Colon (tissue), 2 donors: ENCODE measurements around the gene PDE4B.

Experiments used
- FAIRE-seq: peaks from 2 replicates; lab custom pipeline; 2012; peaks lifted over from hg19 to GRCh38; lab: Jason Lieb, UNC
- donor health status: control.
- donor health status: control.

The PDE4B gene

DNA sequence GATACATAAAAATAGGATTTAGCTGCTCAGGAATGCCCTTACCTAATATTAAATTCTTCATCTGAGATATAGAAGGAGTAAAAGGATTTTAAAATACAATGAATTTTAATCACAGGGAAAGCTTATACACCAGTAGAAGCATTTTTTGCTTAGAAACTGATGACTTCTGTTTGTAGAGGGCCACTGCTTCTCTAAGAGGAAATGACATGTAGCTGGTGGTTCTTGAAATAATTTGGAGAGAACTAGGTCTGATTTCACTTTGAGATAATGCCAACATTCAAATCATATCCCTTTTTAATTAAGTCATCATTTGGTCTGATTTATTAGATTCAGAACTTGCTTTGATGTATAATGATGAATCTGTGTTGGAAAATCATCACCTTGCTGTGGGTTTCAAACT, 574.7 kb downstream of the PDE4B start:
- FAIRE-seq = no peak

DNA sequence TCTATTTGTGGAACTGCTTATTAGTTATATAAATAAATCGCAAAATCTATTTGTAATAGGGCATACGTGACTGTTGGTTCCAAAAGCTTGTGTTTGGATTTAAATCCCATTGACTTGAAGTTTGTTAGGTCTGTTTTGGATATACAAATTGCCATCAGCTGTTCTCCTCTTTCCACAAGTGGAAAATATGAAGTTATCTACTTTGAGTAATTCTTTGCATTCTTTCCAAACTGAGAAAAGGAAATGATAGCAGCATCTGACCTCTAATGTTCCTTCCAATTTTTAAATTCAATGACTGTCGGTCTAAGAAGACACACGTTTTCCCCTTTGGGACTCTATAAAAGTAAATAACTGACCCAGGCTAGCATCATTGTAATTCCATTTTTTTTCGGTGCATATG, 575.6 kb downstream of the PDE4B start:
- FAIRE-seq = no peak

DNA sequence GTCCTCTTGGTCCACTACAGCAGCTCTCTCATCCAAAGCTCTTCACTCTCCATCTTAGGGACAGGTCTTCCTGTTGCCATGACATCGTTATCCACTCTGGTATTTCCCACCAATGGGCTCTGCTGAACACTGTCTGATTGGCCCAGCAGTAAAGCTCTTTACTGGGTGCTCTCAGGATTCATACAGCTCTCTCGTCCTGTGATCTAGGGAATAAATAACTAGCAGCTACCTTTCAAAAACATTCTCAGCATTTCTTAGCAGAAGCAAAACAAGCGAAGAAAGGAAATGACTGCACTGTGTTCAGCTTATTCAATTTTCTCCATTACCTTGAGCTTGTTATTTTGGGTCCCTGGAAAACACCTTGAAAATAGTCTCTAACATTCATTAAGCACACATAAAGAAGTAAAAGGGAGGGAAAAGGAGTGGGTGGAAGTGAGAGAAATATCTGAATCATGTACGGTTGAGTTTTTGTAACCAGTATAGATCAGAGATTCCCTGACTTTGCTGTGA, 577.8 kb downstream of the PDE4B start:
- FAIRE-seq = no peak

DNA sequence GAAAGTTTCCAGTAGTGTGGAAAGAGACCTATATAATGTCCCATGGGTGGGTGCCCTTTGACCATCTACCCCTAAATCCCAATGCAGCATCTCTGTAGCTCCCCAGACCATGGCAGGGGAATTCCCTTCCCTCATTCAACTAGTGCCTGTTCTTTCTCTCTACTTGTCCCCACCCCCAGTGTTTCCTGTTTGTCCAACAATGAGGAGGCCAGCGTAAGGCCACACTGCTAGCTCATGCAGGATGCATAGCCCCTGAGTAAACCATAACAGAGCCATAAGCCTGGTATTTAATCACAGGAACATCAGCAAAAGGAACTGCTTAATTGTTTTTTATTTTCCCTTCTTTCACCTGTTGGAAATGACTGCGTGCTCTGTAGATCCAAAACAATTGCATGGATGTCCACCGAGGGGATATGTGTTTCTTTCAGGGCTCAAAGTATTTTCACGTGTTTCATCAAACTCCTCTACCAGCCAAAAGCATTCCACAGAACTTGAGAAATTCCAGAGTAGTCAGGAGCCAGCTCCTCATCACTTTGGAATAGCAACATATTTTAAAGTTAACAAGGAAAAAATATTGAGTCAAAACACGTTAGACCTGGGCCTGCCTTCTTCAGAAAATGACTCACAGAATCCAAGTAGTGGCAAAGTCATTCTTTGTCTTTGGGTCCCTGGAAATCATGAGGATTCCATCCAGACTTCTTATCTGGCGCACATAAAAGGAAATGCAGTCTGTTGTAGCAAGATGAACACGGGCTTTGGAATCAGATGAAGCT, 578.7 kb downstream of the PDE4B start:
- FAIRE-seq = no peak

DNA sequence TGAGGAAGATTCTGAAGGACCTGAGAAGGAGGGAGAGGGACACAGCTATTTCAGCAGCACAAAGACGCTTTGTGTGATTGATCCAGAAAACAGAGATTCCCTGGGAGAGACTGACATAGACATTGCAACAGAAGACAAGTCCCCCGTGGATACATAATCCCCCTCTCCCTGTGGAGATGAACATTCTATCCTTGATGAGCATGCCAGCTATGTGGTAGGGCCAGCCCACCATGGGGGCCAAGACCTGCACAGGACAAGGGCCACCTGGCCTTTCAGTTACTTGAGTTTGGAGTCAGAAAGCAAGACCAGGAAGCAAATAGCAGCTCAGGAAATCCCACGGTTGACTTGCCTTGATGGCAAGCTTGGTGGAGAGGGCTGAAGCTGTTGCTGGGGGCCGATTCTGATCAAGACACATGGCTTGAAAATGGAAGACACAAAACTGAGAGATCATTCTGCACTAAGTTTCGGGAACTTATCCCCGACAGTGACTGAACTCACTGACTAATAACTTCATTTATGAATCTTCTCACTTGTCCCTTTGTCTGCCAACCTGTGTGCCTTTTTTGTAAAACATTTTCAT, 579.9 kb downstream of the PDE4B start:
- no peak for FAIRE-seq

DNA sequence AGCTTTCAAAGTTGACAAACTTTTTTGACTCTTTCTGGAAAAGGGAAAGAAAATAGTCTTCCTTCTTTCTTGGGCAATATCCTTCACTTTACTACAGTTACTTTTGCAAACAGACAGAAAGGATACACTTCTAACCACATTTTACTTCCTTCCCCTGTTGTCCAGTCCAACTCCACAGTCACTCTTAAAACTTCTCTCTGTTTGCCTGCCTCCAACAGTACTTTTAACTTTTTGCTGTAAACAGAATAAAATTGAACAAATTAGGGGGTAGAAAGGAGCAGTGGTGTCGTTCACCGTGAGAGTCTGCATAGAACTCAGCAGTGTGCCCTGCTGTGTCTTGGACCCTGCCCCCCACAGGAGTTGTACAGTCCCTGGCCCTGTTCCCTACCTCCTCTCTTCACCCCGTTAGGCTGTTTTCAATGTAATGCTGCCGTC, 580.5 kb downstream of the PDE4B start:
- no peak for FAIRE-seq

DNA sequence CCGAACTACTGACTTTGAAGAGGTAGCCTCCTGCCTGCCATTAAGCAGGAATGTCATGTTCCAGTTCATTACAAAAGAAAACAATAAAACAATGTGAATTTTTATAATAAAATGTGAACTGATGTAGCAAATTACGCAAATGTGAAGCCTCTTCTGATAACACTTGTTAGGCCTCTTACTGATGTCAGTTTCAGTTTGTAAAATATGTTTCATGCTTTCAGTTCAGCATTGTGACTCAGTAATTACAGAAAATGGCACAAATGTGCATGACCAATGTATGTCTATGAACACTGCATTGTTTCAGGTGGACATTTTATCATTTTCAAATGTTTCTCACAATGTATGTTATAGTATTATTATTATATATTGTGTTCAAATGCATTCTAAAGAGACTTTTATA, 581.5 kb downstream of the PDE4B start:
- no peak for FAIRE-seq

DNA sequence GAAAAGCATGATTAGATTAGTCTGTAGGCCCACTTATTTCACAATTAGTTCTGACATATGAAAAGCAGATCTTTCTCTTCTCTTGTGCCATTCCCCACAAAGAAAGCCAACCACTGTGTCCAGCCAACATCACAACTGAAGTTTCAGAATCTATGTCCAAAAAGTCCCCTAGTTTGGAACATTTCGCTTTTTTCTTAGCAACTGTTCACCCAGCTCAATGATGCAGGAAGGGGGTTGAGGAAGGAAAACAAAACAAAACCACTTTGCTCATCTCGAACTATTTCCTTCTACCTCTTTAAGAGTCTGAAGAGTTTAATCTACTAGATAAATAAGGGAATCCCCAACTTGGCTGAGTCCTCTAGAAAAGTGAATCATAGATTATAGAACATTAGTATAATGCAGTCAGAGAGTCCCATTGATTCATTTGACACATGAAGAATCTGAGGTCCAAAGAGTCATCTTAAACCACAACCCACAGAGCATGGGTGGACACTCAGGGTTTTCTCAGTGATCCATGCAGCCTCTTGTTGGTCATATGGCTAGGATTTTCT, 581.9 kb downstream of the PDE4B start:
- no peak for FAIRE-seq

DNA sequence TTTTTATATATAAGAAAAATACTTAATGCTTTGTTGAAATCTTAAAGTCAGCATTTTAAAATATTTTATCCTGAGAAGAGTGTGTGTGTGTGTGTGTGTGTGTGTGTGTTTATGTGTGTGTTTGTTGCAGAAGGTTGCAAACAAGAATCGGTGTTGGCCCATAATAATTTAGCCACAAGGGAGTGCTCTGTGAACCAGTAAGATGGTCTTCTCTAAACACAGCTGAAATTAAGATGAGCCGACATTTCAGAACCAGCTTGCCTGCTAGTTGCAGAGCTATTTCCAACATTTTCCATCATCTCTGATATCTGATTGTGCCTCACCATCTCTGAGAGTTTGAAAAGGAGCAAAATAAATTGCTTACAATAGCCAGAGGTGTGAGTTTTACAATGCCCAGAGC, 582.4 kb downstream of the PDE4B start:
- no peak for FAIRE-seq

DNA sequence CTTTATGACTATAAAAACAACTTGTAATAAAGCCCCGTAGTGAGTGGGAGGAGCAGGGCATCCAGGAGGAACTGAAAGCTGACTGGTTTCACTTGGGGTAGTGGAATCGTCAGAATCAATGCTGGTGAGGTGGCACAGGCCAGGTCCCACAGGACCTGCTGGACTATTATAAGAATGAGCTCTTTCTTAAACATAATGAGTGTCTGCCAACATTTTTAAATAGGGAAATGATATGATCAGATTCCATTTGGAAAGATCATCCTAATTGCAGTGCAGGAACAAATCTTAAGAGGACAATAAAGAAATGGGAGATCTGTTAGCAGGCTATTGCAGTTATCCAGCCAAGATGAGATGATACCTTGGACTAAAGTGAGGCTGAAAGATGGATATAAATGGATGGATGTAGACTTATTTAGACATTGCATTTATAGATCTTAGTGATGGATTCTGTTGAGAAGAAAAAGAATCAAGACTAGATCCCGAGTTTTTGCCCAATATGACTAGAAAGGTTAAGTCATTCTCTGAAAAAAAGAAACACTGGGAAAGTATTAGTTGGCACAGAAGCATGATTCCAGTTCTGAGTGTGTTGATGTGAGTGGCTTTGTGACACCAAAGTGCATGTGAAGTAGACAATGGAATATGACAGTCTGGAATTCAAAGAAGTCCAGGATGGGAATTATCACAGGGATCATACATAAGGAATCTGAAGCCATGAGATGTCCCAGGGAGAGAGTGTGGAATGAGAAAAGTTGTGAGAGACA, 587.9 kb downstream of the PDE4B start:
- FAIRE-seq = no peak

DNA sequence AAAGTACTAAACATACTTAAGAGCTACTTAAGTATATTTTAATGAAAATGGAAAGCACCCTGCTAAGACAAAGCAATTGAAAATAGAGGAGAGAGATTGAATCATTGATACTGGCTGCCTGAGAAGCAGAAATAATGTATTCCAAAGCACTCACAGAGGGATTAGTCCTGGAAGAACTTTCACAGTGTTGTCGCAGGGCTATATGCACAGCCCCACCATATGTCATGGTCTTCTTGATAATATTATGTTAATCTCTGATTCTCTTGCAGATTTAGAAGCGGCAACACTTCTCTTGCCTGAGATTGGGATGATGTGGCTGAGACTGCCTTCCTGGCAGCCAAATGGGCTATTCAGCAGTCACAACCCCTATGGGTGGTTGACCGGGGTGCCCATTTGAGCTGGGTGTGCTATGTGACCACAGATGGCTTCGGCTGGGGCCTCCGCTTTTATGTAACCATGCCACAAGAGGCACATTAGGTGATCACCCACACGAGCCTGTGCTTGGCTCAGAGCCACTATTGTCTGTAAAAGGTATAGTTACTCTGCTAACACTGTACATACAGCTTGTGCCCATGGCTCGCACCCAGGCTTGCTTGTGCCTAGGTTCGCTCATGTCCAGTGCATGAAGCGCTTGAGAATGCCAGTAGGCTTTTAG, 589.1 kb downstream of the PDE4B start:
- no peak for FAIRE-seq

DNA sequence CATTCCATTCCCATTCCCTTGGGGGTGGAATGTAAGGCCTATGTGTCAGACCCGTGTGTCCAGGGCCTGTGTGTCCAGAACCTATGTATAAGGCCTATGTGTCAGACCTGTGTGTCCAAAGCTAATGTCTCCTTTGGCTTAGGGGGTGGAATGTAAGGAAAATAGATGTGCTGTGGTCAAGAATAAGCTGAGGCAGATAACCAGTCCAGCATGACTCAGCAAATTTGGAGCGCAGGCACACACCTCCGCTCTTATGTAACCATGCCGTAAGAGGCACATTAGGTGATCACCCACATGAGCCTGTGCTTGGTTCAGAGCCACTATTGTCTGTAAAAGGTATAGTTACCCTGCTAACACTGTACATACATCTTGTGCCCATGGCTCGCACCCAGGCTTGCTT, 590.5 kb downstream of the PDE4B start:
- no peak for FAIRE-seq

DNA sequence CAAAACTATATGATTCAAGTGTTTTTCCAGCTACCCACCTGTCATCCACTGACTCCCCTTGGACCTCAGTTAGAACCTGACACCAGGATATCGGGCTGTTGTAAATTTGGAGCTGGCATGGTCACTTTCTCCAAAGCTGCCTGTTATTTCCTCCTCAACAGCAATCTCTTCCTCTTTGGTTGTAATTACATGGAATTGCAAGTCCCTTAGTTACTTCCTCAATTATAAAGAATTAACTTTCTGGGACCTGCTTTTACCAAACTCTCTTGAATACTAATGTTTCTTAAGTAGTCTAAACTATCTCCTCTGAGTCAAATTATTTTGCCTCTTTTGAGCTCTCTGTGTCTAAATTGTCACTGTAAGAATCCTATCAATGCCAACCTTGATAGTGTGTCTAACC, 590.9 kb downstream of the PDE4B start:
- FAIRE-seq = no peak

DNA sequence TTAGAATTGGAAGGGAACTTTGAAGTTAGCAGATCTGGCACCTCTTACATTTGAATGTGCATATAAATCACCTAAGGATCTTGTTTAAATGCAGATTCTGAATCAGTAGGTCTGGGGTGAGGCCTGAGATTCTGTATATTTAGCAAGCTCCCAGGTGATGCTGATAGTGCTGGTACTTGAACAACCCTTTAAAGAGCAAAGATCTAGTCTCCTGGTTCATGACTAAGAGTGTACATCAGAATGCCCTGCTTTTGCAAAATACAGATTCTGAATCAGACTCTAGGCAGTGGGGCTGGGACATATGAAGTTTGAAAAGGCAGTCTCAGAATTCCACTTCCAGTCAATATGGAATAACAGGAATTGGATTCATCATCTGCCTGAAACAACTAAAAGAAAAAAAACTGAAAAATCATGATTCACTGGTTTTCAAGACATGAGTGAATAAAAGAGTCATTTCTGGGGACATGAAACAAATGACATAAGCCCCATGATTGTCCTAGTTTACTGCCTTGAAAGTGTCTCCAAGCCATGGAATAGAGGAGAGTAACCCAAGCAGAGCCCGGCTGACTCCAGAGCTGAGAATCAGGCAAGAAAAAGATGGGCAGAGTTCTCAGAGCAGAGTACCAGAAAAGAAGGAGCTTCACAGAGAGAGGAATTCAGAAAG, 591.7 kb downstream of the PDE4B start:
- FAIRE-seq = no peak

DNA sequence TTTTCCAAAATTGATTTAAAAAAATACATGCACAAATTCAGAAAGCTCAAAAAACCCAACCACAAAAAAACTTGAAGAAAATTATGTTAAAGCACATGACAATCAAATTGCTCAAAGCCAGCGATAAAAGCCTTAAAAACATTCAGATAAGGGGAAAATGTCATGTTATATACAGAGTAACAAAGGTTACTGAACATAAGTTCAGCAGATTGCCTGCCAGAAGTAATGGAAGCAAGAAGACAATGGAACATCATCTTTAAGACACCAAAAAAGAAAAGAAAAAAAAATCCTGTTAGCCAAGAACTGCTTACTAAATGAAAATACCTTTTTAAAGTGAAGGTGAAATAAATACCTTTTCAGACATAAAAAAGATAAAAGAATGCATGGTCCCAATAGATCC, 594.0 kb downstream of the PDE4B start:
- no peak for FAIRE-seq

DNA sequence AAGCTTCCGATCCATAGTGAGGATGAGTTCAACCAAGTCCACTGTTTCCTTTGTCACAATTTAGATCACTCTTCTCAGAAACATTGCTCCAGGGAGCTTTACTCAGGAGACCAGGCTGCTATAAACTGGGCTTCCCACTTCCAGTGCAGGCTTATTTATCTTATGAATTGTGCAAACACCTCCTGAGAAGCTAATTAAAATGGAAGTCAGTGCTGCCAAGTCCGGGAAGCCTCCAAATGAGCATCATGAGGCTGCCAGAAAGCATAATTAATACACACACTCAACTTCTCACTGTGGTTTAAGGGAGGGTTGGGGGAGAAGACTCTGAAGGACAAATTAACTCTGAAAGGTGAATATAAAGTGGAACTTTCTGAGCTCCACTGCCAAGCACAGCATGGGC, 596.2 kb downstream of the PDE4B start:
- no peak for FAIRE-seq

DNA sequence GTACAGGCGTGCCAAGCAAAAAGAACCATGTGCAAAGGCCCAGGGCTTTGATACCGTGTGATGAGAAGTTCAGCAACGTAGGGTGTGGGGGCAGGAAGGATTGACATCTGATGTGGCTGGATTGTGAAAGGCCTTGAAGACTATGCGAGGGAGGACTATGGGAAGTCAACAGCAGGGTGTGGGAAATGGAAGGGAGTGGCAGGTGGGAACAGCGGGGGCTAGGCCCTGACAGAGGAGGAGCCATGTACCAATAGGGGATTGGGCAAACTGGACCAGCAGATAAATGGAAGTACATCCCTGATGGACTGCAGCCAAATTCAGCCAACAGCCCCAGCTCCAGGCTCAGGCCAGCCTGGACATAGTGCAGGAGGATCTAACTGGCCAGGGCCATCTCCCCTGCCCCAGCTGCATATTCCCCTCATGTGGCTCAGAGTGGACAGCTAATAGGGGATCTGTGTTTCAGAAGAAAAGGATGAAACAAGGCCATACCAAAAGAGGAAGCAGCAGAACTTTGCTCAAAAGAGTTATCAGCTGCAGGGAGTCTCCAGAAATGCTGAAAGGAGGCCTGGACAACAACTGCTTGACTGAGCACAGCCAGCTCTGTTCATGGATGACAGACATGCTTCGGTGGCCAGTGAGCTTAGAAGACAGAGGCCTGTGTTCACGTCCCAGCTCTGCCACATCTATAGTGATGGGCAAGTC, 601.0 kb downstream of the PDE4B start:
- no peak for FAIRE-seq

DNA sequence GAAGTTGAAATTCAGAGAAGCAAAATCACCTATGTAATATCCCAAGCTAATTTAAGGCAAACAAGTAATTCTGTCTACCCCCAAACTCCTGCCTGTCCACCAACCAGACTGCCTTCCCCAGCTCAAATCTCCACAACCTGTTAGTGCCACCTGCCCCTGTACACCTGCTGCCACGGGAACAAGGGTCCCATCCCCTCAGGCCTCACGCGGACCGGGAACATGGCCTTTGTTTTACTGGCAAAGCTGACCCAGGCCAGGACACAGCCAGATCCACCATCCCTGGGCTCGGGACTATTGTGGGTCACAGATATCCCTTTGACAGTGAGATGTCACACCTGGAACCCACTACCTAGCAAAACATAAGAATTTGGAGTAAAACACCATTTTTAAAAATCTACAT, 601.9 kb downstream of the PDE4B start:
- no peak for FAIRE-seq

DNA sequence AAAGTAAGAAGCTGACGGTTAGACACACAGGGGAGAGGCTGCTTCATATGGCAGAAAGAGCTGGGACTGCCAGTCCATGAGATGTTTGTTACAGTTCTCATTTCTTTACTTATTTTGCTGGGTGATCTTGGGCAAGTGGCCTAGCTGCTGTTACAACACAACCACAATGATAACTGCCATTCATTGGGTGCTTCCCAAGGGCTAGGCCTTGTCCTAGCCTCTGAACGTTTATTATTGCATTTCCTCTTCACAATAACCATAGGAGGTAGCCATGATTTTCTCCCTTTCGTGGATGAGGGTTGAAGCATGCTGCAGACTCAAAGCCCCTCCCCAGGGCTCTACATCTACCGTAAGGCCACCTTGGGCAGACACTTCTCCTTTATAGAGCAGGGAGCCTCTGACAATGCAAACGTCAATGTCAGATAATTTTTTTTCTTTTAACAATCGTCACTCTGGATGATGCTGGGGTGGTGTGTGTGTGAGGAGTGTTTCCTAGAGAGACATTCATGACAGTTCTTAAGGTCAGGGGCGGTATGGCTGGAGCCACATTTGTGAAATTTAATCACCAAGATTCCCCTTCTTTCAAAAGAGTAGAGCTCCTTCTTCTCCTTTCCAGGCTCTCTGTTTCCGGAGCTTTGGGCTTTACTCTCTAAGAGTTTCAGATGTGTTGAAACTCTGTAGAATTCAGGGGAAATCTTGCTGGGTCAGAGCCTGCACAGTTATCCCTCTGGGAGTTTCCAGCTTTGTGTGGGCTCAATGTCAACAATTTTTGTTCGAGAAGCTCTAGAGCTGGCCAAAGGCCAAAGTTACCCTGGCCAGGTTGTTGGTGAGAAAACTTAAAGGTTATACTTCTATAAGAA, 602.7 kb downstream of the PDE4B start:
- FAIRE-seq = no peak

DNA sequence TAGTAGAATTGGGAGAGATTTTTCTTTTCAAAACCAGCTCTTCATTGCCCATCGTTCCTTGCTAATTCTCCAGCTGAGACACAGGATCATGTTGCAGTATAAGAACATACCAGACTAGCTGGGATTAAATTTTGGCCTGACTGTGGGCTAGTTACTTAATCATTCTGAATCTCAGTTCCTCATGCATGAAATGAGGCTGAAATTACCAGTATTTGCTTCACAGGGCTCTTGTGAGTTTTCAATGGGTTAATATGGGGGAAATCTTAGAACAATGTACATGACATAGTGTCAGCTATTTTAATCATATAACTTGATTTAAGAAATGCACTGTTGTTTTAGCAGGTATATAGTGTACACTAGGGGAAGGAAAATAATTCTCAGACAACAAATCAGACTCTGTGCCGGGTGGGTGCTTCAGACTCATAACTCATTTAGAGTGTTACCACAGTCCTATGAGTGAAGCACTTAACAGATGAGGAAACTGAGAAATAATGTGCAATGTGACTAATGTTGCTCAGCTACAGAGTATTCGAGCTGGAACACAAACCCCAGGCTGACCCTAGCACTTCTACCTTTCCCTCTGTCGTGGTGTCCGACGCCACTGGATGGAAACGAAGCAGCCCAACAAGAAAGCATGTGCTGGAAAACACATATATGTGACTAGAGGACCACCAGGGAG, 603.7 kb downstream of the PDE4B start:
- FAIRE-seq = no peak
